Measurements from ENCODE around the gene GALNT18. TPM values are rescaled to one million over a fixed set of nuclear protein-coding genes. Genes with fewer than 3 reads are reported as not detected.
"Not testable (repeated sequence)": the region's sequence is repeated elsewhere in the genome, so short reads cannot be mapped to it uniquely, and the experiment has no call there.

The GALNT18 gene
- total and polyA plus RNA-seq, 2 of the 4 experiments (the other 2 are of a cell fraction), result 9.5 to 11.3 TPM

- no TSS peak for BruUV-seq (replicated peaks)
- no peak overlapping the region for H4K91ac ChIP-seq (ENCODE audit: insufficient read depth, low read depth, low read length)
- no peak overlapping the region for H2AK5ac ChIP-seq (ENCODE audit: low read depth, low read length)
- H3K27ac ChIP-seq (ENCODE audit: insufficient read depth, low read length), result no peak overlapping the region
- peaks cover 14% of the 10 kb centered on the region for H3K27me3 ChIP-seq (ENCODE audit: control insufficient read depth, insufficient read depth, low read length)
- H3K9ac ChIP-seq (ENCODE audit: low read depth, low read length), result no peak overlapping the region
- ChIA-PET POLR2A (ENCODE audit: unreplicated experiment) (no interaction called here), CTCF (no interaction called here)
- no peaks in the 10 kb centered on the region for H3K4me1 ChIP-seq (ENCODE audit: control insufficient read depth, insufficient read depth, low read length)
- no peak overlapping the region for H4K5ac ChIP-seq (ENCODE audit: low read depth, low read length)
- H3K56ac ChIP-seq (ENCODE audit: extremely low read depth, insufficient read depth, low read length), result no peak overlapping the region; the same call in 1 of the 2 replicates
- no peak for TF ChIP-seq POLR2A (IDR thresholded peaks at IDR 0.05; ENCODE audit: low read depth, low read length)
- TF ChIP-seq ELK1 (IDR thresholded peaks at IDR 0.05; ENCODE audit: borderline replicate concordance, low read depth, low read length), result no peak
- TF ChIP-seq FOS (IDR thresholded peaks at IDR 0.05; ENCODE audit: low read depth, low read length), result no peak
- 94% methylated on average over 6 of the region's 9 CpGs; no CpG with 5 or more reads in 1 of the 2 experiments for WGBS, 2 experiments (ENCODE audit: extremely low coverage in 2 of 2, insufficient read length in 1 of 2)
- H3K79me1 ChIP-seq (ENCODE audit: low read depth in 1 of 2, low read length in 2 of 2), result no peaks in the 10 kb centered on the region
- H2BK5ac ChIP-seq (ENCODE audit: low read depth, low read length, poor library complexity, severe bottlenecking), result no peak overlapping the region
- H4K20me1 ChIP-seq (ENCODE audit: insufficient read depth, low read length), result no peaks in the 10 kb centered on the region
- intact Hi-C loops (cut with micrococcal nuclease), result no loop called here
- no peak overlapping the region for H3K4me2 ChIP-seq (ENCODE audit: low read depth, low read length)
- H4K8ac ChIP-seq (ENCODE audit: low read depth in 2 of 2, low read length in 2 of 2), result no peak overlapping the region
- no peak overlapping the region for H2BK120ac ChIP-seq (ENCODE audit: low read depth, low read length)
- no peak overlapping the region for H3K4me3 ChIP-seq (ENCODE audit: insufficient read depth, low read depth, low read length)
- H3K18ac ChIP-seq (ENCODE audit: low read depth, low read length), result no peak overlapping the region
- H2BK15ac ChIP-seq (ENCODE audit: low read depth, low read length), result no peak overlapping the region
- no peak overlapping the region for H2AFZ ChIP-seq (replicated peaks; ENCODE audit: low read length, poor library complexity)
- no peak overlapping the region for H2BK20ac ChIP-seq (ENCODE audit: low read depth, low read length)
- H2AK9ac ChIP-seq (replicated peaks; ENCODE audit: low read depth, low read length, poor library complexity), result no peak overlapping the region
- dilution Hi-C loops (cut with HindIII; ENCODE audit: low sequenced_read_pairs, unreplicated experiment), result no loop called here
- no peak overlapping the region for H3K4ac ChIP-seq (ENCODE audit: low read depth, low read length)
- H3K9me3 ChIP-seq (ENCODE audit: control insufficient read depth, insufficient read depth, low read length), result no peaks in the 10 kb centered on the region
- no peak overlapping the region for H3K23ac ChIP-seq (ENCODE audit: low read depth, low read length)
- H3K14ac ChIP-seq (replicated peaks; ENCODE audit: low read depth, low read length), result no peak overlapping the region
- DNase-seq, result no peak
- H3K9me1 ChIP-seq (ENCODE audit: insufficient read depth, low read length), result no peaks in the 10 kb centered on the region
- in situ Hi-C loops (cut with MboI; ENCODE audit: low sequenced_read_pairs), result no loop called here
- H3K36me3 ChIP-seq (ENCODE audit: control insufficient read depth, insufficient read depth, low read length), result no peaks in the 10 kb centered on the region
- no peak for ATAC-seq (ENCODE audit: low read depth)
Measured at GRCh38 chr11:11356842-11357241, 265.0 kb downstream of the GALNT18 start.

- ATAC-seq (ENCODE audit: low read depth); POLR2A ChIA-PET (ENCODE audit: unreplicated experiment): not testable (repeated sequence)
Measured at GRCh38 chr11:11352878-11353277, 268.9 kb downstream of the GALNT18 start, which contains the start of gene CSNK2A3. CSNK2A3 (minus strand) TSS chr11:11353250; CDS start chr11:11353119, 131 bp downstream.

More at GRCh38 chr11:11352878-11353277, 268.9 kb downstream of the GALNT18 start, which contains the start of gene CSNK2A3:
- H3K9ac ChIP-seq (ENCODE audit: low read depth, low read length); CTCF ChIA-PET; H3K36me3 ChIP-seq (ENCODE audit: control insufficient read depth, insufficient read depth, low read length); intact Hi-C loops (cut with micrococcal nuclease); H3K4me2 ChIP-seq (ENCODE audit: low read depth, low read length); H3K79me1 ChIP-seq (ENCODE audit: low read depth in 1 of 2, low read length in 2 of 2); H3K27ac ChIP-seq (ENCODE audit: insufficient read depth, low read length); H3K4me3 ChIP-seq (ENCODE audit: insufficient read depth, low read depth, low read length); BruUV-seq (replicated peaks); H3K18ac ChIP-seq (ENCODE audit: low read depth, low read length); H2BK120ac ChIP-seq (ENCODE audit: low read depth, low read length); H2AFZ ChIP-seq (replicated peaks; ENCODE audit: low read length, poor library complexity); H3K56ac ChIP-seq (ENCODE audit: extremely low read depth, insufficient read depth, low read length); H4K8ac ChIP-seq (ENCODE audit: low read depth in 2 of 2, low read length in 2 of 2); H2BK20ac ChIP-seq (ENCODE audit: low read depth, low read length); H3K23ac ChIP-seq (ENCODE audit: low read depth, low read length); H2BK5ac ChIP-seq (ENCODE audit: low read depth, low read length, poor library complexity, severe bottlenecking); dilution Hi-C loops (cut with HindIII; ENCODE audit: low sequenced_read_pairs, unreplicated experiment); H3K14ac ChIP-seq (replicated peaks; ENCODE audit: low read depth, low read length); H2BK15ac ChIP-seq (ENCODE audit: low read depth, low read length); H3K9me1 ChIP-seq (ENCODE audit: insufficient read depth, low read length); in situ Hi-C loops (cut with MboI; ENCODE audit: low sequenced_read_pairs); H4K5ac ChIP-seq (ENCODE audit: low read depth, low read length); H3K9me3 ChIP-seq (ENCODE audit: control insufficient read depth, insufficient read depth, low read length); H4K20me1 ChIP-seq (ENCODE audit: insufficient read depth, low read length); H3K4ac ChIP-seq (ENCODE audit: low read depth, low read length); H4K91ac ChIP-seq (ENCODE audit: insufficient read depth, low read depth, low read length); H2AK9ac ChIP-seq (replicated peaks; ENCODE audit: low read depth, low read length, poor library complexity); H2AK5ac ChIP-seq (ENCODE audit: low read depth, low read length): not testable (repeated sequence)
- H3K4me1 ChIP-seq (ENCODE audit: control insufficient read depth, insufficient read depth, low read length), result peaks cover 14% of the 10 kb centered on the region
- peak; percentile 38 for DNase-seq
- WGBS, 2 experiments (ENCODE audit: extremely low coverage in 2 of 2, insufficient read length in 1 of 2), result no CpG with 5 or more reads among the region's 11 CpGs
- peaks cover 27% of the 10 kb centered on the region for H3K27me3 ChIP-seq (ENCODE audit: control insufficient read depth, insufficient read depth, low read length)

Data from IMR-90 (cell line).